Stimulated activated CD8-positive, alpha-beta memory T cell treated with anti-CD3 and anti-CD28 coated beads, Interleukin-4, amount 100 ng/mL, for 4 hours (primary cell): Measurements from ENCODE around the gene MAGI1.
"Not testable (repeated sequence)": the region's sequence is repeated elsewhere in the genome, so short reads cannot be mapped to it uniquely, and the experiment has no call there.

Experiments used
- DNase-seq, 2 donors: peaks; one replicate each; pipeline ENCODE4 v3.0.0-alpha.2; 2020; ENCODE audit warnings: low read depth in 2 of 2, low spot score in 1 of 2

Gene MAGI1

DNA sequence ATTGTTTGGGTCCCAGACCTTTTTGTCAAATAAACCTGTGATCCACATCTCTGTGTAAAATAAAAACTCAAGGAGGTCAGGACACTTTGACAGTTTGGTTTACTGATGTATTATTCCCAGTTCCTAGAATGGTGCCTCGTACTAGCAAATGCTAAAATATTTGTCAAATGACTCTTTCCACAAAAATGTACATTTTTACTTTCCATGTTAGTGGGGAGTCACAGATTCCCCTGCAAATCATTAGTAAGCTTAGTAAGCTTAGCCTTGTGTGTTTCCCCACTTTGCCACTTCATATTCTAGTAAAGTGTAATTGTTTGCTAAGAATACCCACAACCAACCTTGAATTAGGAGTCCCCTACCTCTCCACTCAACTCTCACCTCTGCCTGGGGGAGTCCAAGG, 2.4 kb upstream of the MAGI1 start:
- no peak for DNase-seq

DNA sequence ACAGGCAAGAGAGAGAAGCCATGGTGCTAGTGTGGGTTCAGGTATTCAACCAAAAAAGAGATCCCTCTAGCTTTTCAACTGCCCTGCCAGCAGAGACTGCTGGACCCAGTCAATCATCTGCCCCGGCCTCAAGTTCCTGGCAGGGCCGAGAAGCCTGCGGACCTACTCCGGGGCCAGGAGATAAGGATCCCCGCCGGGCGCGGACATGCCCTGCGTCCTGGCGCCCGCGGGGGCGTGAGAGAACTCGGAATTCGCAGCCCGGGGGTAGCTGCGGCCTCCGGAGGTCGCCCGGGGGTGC, 821 bp upstream of the MAGI1 start:
- DNase-seq = no peak

DNA sequence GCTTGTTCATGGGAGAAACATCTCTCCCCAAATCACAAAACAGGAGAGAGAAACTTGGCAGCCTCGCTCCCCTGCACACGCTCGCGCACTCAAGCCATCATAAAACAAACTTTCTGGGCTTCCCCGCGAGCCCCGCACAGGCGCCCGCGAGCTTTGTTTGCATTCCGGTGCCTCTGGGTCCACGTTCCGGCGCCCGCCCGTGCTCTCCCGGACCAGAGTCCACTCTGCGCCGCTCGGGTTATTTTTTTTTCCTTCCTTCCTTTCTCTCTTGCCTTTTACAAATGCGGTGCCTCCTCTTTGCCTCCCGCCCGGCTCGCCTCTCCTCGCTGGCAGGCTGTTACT, 363 bp downstream of the MAGI1 start:
- no peak for DNase-seq

DNA sequence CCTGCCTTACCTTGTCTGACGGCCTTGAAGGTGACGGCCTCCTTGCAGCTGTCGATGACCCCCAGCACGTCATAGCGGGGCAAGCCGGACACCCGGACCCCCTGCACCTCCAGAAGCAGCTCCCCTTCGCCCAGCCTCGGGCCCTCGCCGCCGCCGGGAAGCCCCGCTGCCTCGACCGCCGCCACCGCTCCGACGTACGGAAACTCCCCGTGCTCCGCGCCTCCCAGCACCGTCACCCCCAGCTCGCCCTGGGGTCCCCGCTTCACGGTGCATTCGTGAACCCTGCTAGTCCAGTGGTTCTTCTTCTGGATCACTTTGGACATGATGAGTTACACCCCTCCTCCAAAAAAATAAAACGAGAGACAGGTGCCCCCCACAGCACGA, 740 bp downstream of the MAGI1 start:
- DNase-seq = no peak

DNA sequence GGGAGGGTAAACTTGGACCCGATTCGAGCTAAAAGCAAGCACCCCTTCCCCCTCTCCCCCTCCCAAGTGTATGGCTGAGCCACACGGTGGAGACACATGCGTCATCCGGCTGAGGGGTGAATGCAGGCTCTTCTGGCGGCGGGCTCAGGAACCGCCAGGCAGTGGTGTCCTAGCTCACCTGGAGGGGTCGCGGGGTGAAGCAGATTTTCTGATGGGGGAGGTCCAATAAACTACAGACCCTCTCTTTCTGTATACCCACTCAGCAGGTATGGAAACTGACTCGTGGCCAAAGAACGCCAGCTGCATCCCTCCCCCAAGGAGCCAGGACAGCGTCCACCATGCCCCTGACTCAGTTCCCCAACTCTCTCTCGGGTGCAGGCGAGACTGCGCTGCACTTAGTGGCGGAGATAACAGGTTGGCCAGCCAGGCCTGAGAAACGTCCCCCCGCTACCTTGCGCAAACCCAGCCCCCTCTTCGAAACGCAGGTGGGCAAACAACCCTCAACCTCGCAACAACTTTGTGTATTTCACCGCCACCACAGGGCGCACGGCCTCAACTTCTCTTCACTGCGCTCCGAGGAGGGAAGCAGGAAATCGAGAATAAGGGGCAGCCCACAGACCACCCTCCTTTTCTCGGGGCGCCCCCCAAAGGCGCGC, 1.3 kb downstream of the MAGI1 start:
- DNase-seq = no peak

DNA sequence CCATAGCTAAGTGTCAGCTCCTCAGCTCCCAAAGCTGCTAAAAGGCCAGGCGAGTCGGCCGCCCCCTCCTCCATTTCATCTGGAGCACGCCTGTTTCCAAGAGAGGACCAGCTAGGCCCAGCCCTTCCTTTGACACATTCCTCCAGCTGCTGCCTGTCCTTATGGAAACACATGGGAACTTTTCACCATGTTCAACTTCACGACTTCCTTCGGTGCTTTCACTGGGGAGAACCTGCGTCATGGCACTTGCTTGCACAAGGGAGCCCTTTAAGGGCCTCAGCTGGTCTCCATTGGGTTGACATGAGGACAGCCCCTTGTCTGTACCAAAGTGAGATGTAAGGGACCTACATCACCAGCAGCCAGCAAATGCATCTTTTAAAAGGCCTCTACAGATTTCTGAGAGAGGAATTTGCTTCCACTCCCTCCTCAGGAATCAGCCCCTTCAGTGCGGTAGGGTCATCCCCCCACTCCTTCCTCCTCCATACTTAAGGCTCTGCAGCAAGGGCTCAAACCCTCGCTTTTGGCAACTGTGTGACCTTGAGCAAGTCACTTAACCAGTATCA, 2.1 kb downstream of the MAGI1 start:
- DNase-seq = no peak

DNA sequence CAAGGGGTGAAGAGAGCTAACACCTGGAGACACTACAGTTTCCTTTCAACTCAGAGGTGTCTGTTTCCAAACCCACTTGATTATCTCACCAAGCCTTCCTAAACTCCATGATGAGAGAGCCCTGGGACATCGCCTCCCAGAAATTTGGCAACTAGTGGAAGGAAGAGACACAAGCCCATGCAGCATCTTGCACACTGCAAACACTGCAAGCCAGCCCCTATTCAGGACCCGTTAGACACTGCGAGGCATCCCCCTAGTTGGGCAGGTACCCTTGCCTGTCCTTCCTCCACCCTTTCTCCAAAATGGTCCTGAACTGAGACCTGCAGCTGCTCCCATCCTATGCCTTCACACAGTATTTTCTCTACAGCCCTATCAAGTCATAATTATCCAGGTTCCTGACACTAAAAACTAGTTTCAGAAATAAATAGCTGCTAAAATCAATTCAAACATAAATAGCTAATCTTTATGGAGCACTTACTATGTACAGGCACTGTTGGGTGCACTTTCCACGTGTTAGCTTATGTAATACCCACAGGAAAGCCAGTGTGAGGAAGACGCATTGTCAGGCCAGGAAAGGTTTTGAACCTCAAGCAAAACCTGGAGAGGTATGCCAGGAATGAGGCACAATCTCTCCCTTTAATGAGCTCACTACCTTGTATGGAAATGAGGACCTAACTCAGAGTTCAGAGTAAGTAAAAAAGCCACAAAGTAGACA, 2.8 kb downstream of the MAGI1 start:
- no peak for DNase-seq

DNA sequence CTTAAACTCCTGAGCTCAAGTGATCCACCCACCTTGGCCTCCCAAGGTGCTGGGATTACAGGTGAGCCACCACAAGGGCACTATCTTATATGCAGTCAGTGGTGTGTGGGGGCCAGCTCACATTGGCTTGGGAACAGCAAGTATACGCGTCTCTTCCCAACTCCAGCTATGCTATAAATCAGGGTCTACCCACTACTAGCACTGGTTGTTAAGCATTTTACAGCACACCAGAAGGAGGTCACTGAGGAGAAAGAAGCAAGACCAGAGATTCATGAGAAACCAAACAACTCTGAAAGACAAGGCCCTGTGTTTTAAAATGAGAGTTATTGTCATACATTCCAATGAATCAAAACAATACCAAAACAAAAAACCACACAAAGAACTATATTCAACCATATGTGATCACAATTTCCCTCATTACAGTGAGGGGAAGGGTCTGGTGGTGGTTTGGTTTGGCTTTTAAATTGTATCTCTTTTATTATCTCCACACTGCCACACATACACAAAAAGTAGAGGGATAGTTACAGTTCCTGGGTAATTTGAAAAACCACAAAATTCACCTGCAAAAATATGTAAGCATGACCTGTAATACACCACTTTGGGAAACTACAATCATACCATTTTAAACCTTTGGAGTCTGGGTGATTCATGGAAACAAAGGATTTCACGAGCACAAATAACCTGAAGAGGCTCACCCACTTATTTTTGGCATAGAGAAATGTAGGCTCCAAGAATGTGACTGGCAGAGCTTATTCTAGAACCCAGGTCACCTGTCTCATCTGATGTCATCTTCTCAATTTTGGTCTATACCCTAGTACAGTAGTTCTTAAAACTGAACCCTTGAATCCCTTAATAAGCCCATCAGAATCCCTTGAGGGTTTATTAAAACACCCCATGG, 5.2 kb downstream of the MAGI1 start:
- DNase-seq = no peak

DNA sequence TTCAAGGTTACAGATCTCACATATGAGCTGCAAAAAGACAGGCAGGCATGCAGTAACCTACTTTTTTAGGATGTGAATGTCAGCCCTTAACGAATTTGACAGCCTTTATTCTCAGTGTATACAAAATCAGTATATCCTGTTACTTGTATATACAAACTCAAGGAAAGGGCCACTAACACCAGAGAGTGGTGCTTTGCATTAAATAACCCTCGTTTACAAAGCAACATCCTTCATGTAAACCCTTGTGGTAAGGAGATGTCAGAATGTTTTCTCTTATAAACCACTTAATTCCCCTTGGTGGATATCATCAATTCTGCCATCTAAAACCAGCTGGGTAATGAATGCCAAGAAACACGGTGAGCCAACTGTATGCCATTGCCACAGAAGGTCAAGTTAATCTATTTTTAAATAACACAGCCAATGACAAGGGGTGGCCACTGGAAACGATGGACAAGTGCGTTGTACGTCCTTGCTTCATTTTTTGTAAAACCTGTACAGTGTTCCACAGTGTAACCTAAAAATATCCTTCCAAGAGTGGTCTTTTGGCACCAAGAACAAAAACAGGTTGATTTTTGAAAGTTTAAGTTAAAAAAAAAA, 7.5 kb downstream of the MAGI1 start:
- DNase-seq = no peak

DNA sequence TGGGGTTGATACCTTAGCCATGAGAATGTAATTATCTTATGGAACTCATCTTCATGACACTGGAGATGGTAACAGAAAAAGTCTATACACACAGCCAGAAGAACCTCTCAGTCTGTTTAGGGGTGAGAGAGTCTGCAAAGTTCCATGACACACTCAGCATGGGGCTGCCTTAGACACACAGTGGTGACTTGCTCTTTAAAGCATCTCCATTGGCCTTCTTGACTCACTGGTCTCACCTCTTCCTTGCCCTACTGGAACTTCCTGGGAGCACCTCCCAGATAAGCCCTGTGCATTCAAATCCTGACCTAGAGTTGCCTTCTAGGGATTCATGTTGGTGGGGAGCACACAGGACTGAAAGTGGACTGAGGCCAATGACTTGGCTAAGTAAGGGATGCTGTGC, 9.3 kb downstream of the MAGI1 start:
- DNase-seq = no peak

DNA sequence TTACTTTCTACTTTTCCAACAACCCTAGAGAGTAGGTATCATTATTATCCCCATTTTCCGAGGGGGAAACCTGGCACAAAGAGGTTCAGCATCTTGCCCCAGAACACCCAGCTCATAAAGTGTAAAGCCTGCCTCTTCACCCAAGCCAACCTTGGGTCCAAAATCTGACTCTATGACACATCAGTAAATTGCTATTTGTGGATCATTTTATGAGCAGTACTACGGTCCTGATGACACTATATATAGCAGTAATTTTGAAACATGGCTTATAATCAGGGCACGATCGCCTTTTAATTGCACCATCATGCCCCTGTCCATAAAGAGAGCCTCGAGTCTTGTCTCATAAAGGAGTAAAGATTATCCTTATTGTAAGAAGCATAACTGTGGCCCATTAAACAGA, 9.7 kb downstream of the MAGI1 start:
- DNase-seq = no peak

DNA sequence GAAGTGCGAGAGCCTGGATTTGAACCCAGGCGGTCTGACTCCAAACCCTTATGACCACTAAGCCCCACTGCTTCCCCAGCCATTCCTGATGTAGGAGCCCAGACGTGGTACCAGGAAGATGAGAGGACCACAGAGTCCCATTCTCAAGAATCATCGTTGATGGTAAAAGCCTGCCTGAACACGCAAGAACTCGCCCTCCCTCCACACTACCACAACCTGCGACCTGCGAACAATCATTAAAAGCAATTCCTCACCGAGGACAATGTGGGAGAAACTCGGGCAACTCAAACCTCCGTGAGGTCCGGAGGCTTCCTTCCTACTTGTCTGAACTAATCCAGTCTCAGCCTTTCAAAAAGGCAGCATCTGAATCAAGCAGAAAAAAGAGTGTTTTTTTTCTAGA, 10.3 kb downstream of the MAGI1 start:
- DNase-seq = no peak

DNA sequence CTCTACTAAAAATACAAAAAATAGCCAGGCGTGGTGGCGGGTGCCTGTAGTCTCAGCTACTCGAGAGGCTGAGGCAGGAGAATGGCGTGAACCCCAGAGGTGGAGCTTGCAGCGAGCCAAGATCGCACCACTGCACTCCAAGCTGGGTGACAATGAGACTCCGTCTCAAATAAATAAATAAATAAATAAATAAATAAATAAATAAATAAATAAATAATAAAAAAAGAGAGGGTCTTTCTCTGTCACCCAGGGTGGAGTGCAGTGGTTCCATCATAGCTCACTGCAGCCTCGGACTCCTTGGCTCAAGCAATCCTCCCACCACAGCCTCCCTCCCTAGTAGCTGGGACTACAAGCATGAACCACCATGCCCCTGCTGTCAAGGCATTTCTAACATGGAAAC, 11.6 kb downstream of the MAGI1 start:
- not testable (repeated sequence) for DNase-seq

DNA sequence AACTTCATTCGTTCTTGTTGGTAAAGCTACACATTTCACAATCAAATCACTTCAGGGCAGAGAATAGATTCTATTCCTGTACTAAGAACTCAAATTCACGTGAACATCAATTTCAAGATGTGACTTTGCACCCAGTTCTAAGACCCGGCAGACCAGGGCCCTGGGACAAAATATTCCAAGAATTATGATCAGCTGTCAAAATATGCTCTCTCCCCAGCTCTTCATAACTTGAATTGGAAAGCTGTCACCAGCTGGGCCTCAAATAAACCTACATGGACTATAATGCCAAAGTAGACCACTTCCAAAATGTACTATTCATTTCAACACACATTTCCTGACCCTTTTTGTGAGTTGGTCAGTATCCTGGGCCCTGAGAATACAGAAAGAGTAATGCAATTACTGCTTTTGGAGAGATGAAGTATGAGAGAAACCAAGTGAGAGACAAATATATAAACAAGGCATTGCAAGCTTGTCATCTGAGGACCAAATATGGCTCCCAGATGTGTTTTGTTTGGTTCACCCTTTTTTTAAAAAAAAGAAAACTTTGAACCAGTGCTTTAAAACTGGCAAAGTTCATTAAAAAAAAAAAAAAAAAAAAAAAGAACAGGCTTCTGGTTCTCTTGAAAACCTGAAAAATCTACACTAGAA, 14.9 kb downstream of the MAGI1 start:
- DNase-seq = no peak

DNA sequence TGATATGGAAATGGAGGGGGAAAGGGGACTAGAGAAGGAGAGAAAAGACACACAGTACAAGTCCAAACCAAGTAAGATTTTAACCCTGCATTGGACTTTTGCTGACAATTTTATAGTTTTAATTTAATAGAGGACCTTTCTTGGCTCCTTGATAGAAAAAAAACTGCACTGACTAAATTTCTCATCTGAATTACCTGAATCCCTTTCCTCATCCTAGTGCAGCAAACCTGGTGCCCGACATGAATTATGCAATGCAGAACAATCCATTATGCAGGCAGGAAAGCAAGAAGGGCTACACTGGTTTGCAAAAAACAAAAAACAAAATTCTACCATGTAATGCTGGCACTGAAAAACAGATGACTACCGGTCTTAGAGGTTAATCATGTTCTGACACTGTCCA, 15.5 kb downstream of the MAGI1 start:
- DNase-seq = no peak

DNA sequence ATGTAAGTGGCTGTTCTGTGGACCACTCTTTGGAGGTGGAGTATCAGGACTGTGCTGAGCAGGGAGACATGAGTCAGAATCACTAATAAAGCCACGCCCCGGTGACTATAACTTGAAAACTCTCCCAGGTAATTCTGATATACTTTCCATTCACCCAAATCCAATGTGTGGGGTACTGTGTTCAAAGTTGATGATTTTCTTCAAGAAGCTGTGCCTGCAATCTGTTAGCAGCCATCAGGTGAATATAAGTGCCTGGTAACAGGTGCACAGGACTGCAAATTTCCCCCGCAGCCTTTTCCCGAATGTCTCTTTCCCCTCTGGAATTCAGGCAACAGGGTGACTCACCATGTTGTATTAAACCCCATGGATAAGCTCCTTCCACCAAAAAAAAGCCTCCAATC, 17.0 kb downstream of the MAGI1 start:
- DNase-seq = no peak

DNA sequence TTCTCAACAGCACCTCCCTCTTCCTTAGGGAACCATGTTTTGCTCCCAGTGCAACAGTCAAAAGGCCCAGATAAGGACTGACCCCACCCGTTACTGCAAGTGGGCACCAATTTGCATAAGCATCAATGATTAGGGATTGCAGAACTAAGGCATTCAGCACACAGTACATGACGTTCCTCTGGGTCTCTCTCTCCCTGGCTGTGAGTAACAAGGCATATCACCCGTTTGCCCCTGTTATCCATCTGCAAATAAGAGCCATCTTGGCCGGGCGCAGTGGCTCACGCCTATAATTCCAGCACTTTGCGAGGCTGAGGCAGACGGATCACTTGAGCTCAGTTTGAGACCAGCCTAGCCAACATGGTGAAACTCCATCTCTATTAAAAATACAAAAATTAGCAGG, 18.8 kb downstream of the MAGI1 start:
- DNase-seq = no peak

DNA sequence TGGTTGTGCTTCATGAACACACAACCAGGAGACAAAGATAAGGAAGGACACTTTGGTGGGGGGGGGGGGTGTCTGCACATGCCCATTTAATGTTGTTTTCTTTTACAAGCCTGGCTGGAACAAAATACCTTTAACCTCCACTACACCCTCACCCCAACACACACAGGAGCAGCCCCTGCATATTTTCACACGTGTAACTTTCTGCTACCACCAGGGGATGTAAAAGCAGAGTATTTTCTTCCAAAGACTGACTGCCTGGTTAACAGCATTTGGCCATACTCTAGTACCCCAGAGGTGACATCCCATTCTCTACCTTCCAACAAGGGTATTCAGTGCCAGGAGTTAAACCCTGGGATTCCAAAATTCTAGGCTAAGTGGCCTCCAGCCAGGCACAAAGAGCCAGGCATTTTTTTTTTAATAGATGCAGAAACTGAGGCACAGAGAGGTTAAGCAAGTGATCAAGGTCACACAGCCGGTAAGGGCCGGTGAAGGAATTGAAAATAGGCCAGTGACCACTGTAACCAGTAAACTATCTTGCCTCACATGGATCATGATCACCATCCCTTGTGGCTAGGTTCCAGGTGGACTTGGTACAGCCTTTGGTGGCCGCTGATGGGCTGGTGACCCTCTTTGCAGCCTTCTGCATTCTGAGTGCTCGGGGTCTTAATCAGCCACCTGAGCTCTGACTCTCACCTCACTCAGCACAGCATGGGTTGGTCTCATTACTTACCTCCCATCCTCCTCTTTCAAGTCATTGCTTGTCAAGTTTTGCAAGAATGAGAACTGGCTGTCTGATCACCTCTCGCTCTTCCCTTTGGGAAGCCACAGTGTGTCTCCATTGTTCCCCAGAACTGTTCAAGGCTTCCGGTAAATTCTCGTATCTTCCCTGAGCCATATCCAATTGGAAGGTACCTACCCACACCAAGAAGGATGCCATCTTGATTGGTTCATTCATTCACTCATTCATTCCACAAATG, 20.4 kb downstream of the MAGI1 start:
- DNase-seq = no peak

DNA sequence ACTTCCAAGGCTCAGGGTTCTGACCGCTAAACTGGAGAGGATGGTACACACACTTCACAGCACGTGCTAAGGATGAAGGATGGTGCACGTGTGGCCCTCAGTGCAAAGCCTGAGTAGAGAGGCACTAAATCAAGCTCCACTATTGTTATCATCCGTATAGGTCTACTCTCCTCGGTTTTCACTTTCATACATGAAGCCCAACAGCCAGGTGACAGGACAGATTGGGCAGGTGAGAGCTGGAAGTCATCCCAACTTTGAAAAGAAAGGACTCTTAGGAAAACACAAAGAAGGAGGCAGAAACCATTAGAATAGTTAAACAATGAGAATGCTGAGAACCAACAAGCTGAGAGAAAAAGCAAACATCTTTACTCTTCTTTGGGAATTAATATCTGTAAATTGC, 21.1 kb downstream of the MAGI1 start:
- DNase-seq = no peak

DNA sequence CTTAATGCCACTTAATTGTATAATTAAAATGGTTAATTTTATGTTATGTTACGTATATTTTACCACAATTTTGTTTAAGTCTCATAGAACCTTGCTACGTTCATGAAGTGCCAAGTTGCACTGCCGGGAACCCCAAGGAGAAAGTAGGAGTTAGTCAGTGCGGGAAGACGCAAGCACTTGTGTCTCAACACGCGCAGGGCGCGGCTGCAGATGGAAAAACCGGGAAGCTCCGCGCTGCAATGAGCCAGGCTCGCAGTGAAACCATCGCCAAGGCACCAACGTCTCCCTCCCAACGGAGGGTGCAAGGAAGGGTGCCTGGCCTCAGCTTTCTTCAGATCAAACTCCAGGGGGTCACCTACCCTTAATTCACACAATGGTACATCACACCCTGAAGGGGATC, 21.6 kb downstream of the MAGI1 start:
- no peak for DNase-seq
